Ectodermal cell (in vitro differentiated cells): ENCODE measurements around the gene ALDH3B2.
A peak's percentile ranks its signal among the peaks of the same experiment; 100 is the strongest.

Experiments used
- H3K27ac ChIP-seq: 2 replicates; pipeline ENCODE4 v1.7.0; 2013; ENCODE audit warnings: mild to moderate bottlenecking, low read depth, low read length; ENCODE audit not compliant: insufficient read depth, poor library complexity, severe bottlenecking
- H3K27me3 ChIP-seq: 2 replicates; pipeline ENCODE4 v1.7.0; 2013; ENCODE audit warnings: mild to moderate bottlenecking, low read length; ENCODE audit not compliant: insufficient read depth, control insufficient read depth, poor library complexity, severe bottlenecking
- H3K36me3 ChIP-seq: one replicate; pipeline ENCODE4 v1.7.0; 2013; ENCODE audit warnings: low read length; ENCODE audit not compliant: control insufficient read depth, insufficient read depth
- H3K4me1 ChIP-seq: one replicate; pipeline ENCODE4 v1.7.0; 2013; ENCODE audit warnings: low read length; ENCODE audit not compliant: control insufficient read depth, insufficient read depth
- H3K4me3 ChIP-seq: 2 replicates; pipeline ENCODE4 v1.7.0; 2013; ENCODE audit warnings: low read depth, low read length, control low read depth; ENCODE audit not compliant: insufficient read depth
- H3K9me3 ChIP-seq: 2 replicates; pipeline ENCODE4 v1.7.0; 2013; ENCODE audit warnings: mild to moderate bottlenecking, low read length, moderate library complexity; ENCODE audit not compliant: control insufficient read depth
- WGBS, 2 experiments: methylation state at CpG; one replicate each; pipeline ENCODE4 v1.1.7; 2013; ENCODE audit warnings: missing lambda C conversion rate in 2 of 2; 5-methylcytosine and 5-hydroxymethylcytosine counted together

ALDH3B2 gene

GRCh38 chr11:67634366-67635230 is 39.8 kb downstream of the ALDH3B2 start:
- peaks cover 18% of the 10 kb centered on the region for H3K4me1 ChIP-seq
- peaks cover 3% of the 10 kb centered on the region for H3K27me3 ChIP-seq
- H3K36me3 ChIP-seq: no peaks in the 10 kb centered on the region
- WGBS, 2 experiments: 88 to 89% methylated on average over 20 of the region's 20 CpGs
- no peak overlapping the region for H3K4me3 ChIP-seq
- H3K27ac ChIP-seq: no peak overlapping the region
- no peaks in the 10 kb centered on the region for H3K9me3 ChIP-seq

- Histone ChIP-seq H3K27ac (no peak overlapping the region), H3K27me3 (no peaks in the 10 kb centered on the region), H3K36me3 (no peaks in the 10 kb centered on the region), H3K9me3 (no peaks in the 10 kb centered on the region), H3K4me3 (no peak overlapping the region), H3K4me1 (peaks cover 15% of the 10 kb centered on the region)
- 91 to 92% methylated on average over 22 of the region's 22 CpGs for WGBS, 2 experiments
These were observed 40.6 kb downstream of the ALDH3B2 start for GRCh38 chr11:67633758-67634365.

- Histone ChIP-seq H3K27ac (no peak overlapping the region), H3K4me1 (peaks cover 15% of the 10 kb centered on the region), H3K27me3 (no peaks in the 10 kb centered on the region), H3K4me3 (no peak overlapping the region), H3K9me3 (no peaks in the 10 kb centered on the region), H3K36me3 (no peaks in the 10 kb centered on the region)
- WGBS, 2 experiments: 89 to 93% methylated on average over 30 of the region's 30 CpGs
These were observed 41.3 kb downstream of the ALDH3B2 start for GRCh38 chr11:67632982-67633755.

- Histone ChIP-seq H3K9me3 (no peaks in the 10 kb centered on the region), H3K4me1 (peaks cover 15% of the 10 kb centered on the region), H3K36me3 (no peaks in the 10 kb centered on the region), H3K27ac (no peak overlapping the region), H3K27me3 (no peaks in the 10 kb centered on the region), H3K4me3 (no peak overlapping the region)
- 89 to 91% methylated on average over 12 of the region's 12 CpGs for WGBS, 2 experiments
These were observed 42.0 kb downstream of the ALDH3B2 start for GRCh38 chr11:67632175-67632981.

- WGBS, 2 experiments: 95 to 99% methylated on average over 2 of the region's 2 CpGs
- H3K9me3 ChIP-seq: no peaks in the 10 kb centered on the region
- H3K27ac ChIP-seq: no peak overlapping the region
- no peak overlapping the region for H3K4me3 ChIP-seq
- H3K36me3 ChIP-seq: no peaks in the 10 kb centered on the region
- H3K4me1 ChIP-seq: peaks cover 15% of the 10 kb centered on the region
- H3K27me3 ChIP-seq: no peaks in the 10 kb centered on the region
These were observed 42.6 kb downstream of the ALDH3B2 start for GRCh38 chr11:67631853-67632174.

DNA sequence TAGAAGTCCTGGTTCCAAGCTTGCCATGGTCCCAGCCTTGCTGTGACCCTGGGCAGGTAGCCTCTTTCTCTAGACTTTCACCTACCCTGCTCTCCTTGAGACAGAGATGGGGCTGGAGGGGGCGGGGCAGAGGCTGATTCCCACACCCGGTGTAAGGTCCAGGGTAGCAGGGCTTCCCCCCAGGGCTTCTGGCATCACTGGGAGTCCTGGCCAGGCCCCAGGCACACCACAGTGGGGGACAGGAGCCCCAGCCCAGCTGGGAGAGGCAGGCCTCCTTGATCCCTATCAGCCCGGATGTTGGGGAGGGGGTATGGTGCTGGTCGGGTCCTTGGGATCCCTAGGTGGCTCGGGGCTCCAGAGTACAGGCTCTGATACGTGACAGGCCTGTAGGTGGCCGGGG is 43.0 kb downstream of the ALDH3B2 start:
- no peaks in the 10 kb centered on the region for H3K36me3 ChIP-seq
- 79 to 81% methylated on average over 7 of the region's 7 CpGs for WGBS, 2 experiments
- H3K4me1 ChIP-seq: peaks cover 15% of the 10 kb centered on the region
- no peaks in the 10 kb centered on the region for H3K27me3 ChIP-seq
- no peaks in the 10 kb centered on the region for H3K9me3 ChIP-seq
- H3K27ac ChIP-seq: no peak overlapping the region
- no peak overlapping the region for H3K4me3 ChIP-seq

GRCh38 chr11:67630943-67631331 is 43.5 kb downstream of the ALDH3B2 start:
- Histone ChIP-seq H3K36me3 (no peaks in the 10 kb centered on the region), H3K4me1 (peaks cover 15% of the 10 kb centered on the region), H3K9me3 (no peaks in the 10 kb centered on the region), H3K27ac (peak overlapping the region; percentile 44), H3K27me3 (no peaks in the 10 kb centered on the region), H3K4me3 (peak overlapping the region; percentile 71)
- 68 to 70% methylated on average over 16 of the region's 16 CpGs for WGBS, 2 experiments

GRCh38 chr11:67630228-67630942 is 44.0 kb downstream of the ALDH3B2 start:
- 1% methylated on average over 70 of the region's 70 CpGs for WGBS, 2 experiments

GRCh38 chr11:67629386-67630227 is 44.8 kb downstream of the ALDH3B2 start, which contains the start of gene NUDT8:
Gene NUDT8 (minus strand): TSS chr11:67629937. CDS start chr11:67629911, 26 bp downstream.
- Histone ChIP-seq H3K4me1 (peaks cover 15% of the 10 kb centered on the region), H3K4me3 (peak within 1 kb of the TSS; percentile 71), H3K9me3 (no peaks in the 10 kb centered on the region), H3K36me3 (no peaks in the 10 kb centered on the region), H3K27ac (peak within 1 kb of the TSS; percentile 81), H3K27me3 (no peaks in the 10 kb centered on the region)
- WGBS, 2 experiments: 1% methylated on average over 102 of the region's 102 CpGs

More at GRCh38 chr11:67630228-67630942, 44.0 kb downstream of the ALDH3B2 start:
- Histone ChIP-seq H3K27ac (peak overlapping the region; percentile 81), H3K27me3 (no peaks in the 10 kb centered on the region), H3K4me3 (peak overlapping the region; percentile 71), H3K4me1 (peaks cover 15% of the 10 kb centered on the region), H3K36me3 (no peaks in the 10 kb centered on the region), H3K9me3 (no peaks in the 10 kb centered on the region)
